ENCODE data around the gene ROBO1.
"Not testable (repeated sequence)": the region's sequence is repeated elsewhere in the genome, so short reads cannot be mapped to it uniquely, and the experiment has no call there.

ROBO1 gene

GRCh38 chr3:78698431-78698830 is 1069.4 kb downstream of the ROBO1 start:
- TF ChIP-seq FOXP2 (optimal IDR thresholded peaks at IDR 0.05; ENCODE audit: control extremely low read depth, extremely low read length, insufficient read depth) (no peak), EZH2 (IDR thresholded peaks at IDR 0.05) (no peak), POLR2AphosphoS5 (IDR thresholded peaks at IDR 0.05; ENCODE audit: borderline replicate concordance, low read depth, low read length) (no peak)
- no peak overlapping the region for H3K27ac ChIP-seq
- H3K9me3 ChIP-seq (ENCODE audit: low read depth, low read length): no peaks in the 10 kb centered on the region
- H3K9ac ChIP-seq (ENCODE audit: insufficient read length): no peak overlapping the region
- H3K36me3 ChIP-seq (ENCODE audit: insufficient read depth, low read length): no peaks in the 10 kb centered on the region
- H3K4me3 ChIP-seq: no peak overlapping the region
- DNase-seq (ENCODE audit: low read depth, low spot score): no peak

DNA sequence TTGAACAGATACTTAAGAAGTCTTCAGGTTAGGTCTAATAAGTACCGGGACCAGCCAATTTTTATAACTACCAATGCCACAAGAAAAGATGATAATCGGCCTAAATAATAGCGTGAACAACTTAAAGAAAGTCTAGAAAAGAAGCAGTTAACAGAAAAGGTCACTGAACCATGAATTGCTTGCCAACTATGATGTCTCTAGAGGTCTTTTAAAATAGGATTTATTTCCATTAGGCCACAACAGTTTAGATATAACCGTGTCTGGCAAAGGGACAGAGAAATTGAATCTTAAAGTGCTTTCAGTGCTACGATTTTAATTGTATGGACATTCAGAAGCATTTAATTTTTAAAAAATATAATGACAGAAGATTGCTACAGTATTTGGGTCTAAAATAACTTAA is 1070.4 kb downstream of the ROBO1 start:
- TF ChIP-seq POLR2AphosphoS5 (IDR thresholded peaks at IDR 0.05; ENCODE audit: borderline replicate concordance, low read depth, low read length) (no peak), EZH2 (IDR thresholded peaks at IDR 0.05) (no peak), FOXP2 (optimal IDR thresholded peaks at IDR 0.05; ENCODE audit: control extremely low read depth, extremely low read length, insufficient read depth) (no peak)
- no peak overlapping the region for H3K27ac ChIP-seq
- no peak overlapping the region for H3K9ac ChIP-seq (ENCODE audit: insufficient read length)
- H3K9me3 ChIP-seq (ENCODE audit: low read depth, low read length): no peaks in the 10 kb centered on the region
- H3K4me3 ChIP-seq: no peak overlapping the region
- DNase-seq (ENCODE audit: low read depth, low spot score): no peak
- H3K36me3 ChIP-seq (ENCODE audit: insufficient read depth, low read length): no peaks in the 10 kb centered on the region

DNA sequence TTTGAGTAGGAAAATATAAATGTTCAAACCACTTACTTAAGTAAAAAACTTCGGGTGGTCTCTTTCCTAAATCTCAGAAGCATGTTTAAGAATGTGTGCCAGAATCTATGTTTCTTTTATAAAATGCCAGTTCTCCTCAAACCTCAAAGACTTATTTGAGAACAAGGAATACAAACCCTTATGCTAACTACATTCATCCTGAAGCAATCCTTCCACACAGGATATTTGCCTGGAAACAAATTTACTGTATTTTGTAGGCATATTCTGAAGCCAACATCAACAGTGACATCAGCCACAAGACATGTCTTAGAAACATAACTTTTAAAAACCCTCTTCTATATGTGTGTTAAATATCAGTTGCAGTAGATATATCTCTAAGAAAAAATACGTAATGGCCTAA is 1077.0 kb downstream of the ROBO1 start:
- no peak for TF ChIP-seq EZH2 (IDR thresholded peaks at IDR 0.05)
- TF ChIP-seq POLR2AphosphoS5 (IDR thresholded peaks at IDR 0.05; ENCODE audit: borderline replicate concordance, low read depth, low read length): no peak
- TF ChIP-seq FOXP2 (optimal IDR thresholded peaks at IDR 0.05; ENCODE audit: control extremely low read depth, extremely low read length, insufficient read depth): no peak
- H3K36me3 ChIP-seq (ENCODE audit: insufficient read depth, low read length): no peaks in the 10 kb centered on the region
- no peak overlapping the region for H3K9ac ChIP-seq (ENCODE audit: insufficient read length)
- no peaks in the 10 kb centered on the region for H3K9me3 ChIP-seq (ENCODE audit: low read depth, low read length)
- H3K27ac ChIP-seq: no peak overlapping the region
- H3K4me3 ChIP-seq: no peak overlapping the region
- DNase-seq (ENCODE audit: low read depth, low spot score): no peak

DNA sequence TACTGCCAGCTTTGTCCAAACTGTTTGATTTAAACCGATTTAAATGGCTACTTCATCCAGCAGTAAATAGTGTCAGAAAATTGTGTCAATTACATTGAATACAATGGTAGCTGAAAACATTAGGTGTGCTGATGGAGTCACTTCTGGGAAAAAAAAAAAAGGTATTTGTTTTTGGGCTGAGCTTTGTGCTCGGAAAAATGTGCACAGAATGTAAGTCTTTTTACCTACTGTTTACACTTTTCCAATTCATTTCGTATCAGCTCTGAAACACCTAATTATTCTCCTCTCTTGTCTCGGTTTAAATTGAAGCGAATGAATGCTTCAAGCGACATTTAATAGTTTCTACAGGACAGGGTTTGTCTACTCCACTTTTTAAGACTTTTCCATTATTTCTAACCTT is 1078.4 kb downstream of the ROBO1 start:
- H3K36me3 ChIP-seq (ENCODE audit: insufficient read depth, low read length): no peaks in the 10 kb centered on the region
- H3K9me3 ChIP-seq (ENCODE audit: low read depth, low read length): no peaks in the 10 kb centered on the region
- no peak overlapping the region for H3K4me3 ChIP-seq
- no peak for DNase-seq (ENCODE audit: low read depth, low spot score)
- TF ChIP-seq EZH2 (IDR thresholded peaks at IDR 0.05) (no peak), FOXP2 (optimal IDR thresholded peaks at IDR 0.05; ENCODE audit: control extremely low read depth, extremely low read length, insufficient read depth) (no peak)
- no peak overlapping the region for H3K9ac ChIP-seq (ENCODE audit: insufficient read length)
- no peak overlapping the region for H3K27ac ChIP-seq

DNA sequence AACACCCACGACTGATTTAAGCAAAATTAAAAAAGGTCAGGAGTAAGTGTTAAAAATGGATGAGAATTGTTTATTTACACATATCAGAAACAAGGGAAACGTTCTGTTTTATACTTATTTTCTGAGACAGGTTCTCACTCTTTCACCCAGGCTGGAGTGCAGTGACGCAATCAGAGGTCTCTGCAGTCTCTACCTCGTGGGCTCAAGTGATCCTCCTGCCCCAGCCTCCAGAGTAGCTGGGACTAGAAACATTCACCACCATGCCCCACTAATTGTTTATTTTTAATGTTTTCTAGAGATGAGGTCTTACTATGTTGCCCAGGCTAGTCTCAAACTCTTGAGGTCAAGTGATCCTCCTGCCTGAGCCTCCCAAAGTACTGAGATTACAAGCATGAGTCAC is 1080.3 kb downstream of the ROBO1 start:
- Histone ChIP-seq H3K9me3 (ENCODE audit: low read depth, low read length) (no peaks in the 10 kb centered on the region), H3K36me3 (ENCODE audit: insufficient read depth, low read length) (peaks cover 5% of the 10 kb centered on the region; the same call in 1 of the 2 replicates), H3K9ac (ENCODE audit: insufficient read length) (no peak overlapping the region), H3K27ac (no peak overlapping the region; the same call in 1 of the 2 replicates), H3K4me3 (no peak overlapping the region)
- DNase-seq (ENCODE audit: low read depth, low spot score): no peak
- TF ChIP-seq POLR2AphosphoS5 (IDR thresholded peaks at IDR 0.05; ENCODE audit: borderline replicate concordance, low read depth, low read length) (no peak), FOXP2 (optimal IDR thresholded peaks at IDR 0.05; ENCODE audit: control extremely low read depth, extremely low read length, insufficient read depth) (no peak), EZH2 (IDR thresholded peaks at IDR 0.05) (no peak)

DNA sequence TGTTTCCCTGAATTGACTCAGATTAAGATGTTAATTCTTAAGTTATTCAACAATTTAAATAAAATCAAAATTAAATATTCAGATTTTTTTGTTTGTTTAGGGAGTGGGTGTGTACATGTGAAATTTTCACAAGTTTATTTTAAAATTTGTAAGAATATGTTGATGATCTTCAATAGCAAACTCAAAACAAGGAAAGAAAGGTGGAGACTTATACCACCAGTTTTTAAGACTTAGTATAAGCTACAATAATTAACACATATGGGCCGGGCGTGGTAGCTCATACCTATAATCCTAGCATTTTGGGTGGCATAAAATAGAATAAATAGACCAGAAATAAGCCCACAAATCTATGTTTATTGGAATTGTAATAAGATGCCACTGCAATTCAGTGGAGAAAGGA is 1084.5 kb downstream of the ROBO1 start:
- no peak for DNase-seq (ENCODE audit: low read depth, low spot score)
- Histone ChIP-seq H3K4me3 (no peak overlapping the region), H3K27ac (no peak overlapping the region), H3K36me3 (ENCODE audit: insufficient read depth, low read length) (peaks cover 5% of the 10 kb centered on the region; the same call in 1 of the 2 replicates), H3K9me3 (ENCODE audit: low read depth, low read length) (no peaks in the 10 kb centered on the region), H3K9ac (ENCODE audit: insufficient read length) (no peak overlapping the region)
- TF ChIP-seq FOXP2 (optimal IDR thresholded peaks at IDR 0.05; ENCODE audit: control extremely low read depth, extremely low read length, insufficient read depth) (no peak), POLR2AphosphoS5 (IDR thresholded peaks at IDR 0.05; ENCODE audit: borderline replicate concordance, low read depth, low read length) (no peak), EZH2 (IDR thresholded peaks at IDR 0.05) (no peak)

DNA sequence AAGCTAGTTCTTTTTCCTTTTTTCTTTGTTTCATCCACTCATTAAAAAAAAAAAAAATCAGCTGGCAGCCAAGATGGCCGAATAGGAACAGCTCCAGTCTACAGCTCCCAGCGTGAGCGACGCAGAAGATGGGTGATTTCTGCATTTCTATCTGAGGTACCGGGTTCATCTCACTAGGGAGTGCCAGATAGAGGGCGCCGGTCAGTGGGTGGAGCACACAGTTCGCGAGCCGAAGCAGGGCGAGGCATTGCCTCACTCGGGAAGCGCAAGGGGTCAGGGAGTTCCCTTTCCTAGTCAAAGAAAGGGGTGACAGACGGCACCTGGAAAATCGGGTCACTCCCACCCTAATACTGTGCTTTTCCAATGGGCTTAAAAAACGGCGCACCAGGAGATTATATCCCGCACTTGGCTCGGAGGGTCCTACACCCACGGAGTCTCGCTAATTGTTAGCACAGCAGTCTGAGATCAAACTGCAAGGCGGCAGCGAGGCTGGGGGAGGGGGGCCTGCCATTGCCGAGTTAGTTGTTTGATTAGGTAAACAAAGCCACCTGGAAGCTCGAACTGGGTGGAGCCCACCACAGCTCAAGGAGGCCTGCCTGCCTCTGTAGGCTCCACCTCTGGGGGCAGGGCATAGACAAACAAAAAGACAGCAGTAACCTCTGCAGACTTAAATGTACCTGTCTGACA is 1092.5 kb downstream of the ROBO1 start:
- H3K27ac ChIP-seq; H3K4me3 ChIP-seq; H3K9ac ChIP-seq (ENCODE audit: insufficient read length); H3K9me3 ChIP-seq (ENCODE audit: low read depth, low read length); H3K36me3 ChIP-seq (ENCODE audit: insufficient read depth, low read length); DNase-seq (ENCODE audit: low read depth, low spot score): not testable (repeated sequence)

DNA sequence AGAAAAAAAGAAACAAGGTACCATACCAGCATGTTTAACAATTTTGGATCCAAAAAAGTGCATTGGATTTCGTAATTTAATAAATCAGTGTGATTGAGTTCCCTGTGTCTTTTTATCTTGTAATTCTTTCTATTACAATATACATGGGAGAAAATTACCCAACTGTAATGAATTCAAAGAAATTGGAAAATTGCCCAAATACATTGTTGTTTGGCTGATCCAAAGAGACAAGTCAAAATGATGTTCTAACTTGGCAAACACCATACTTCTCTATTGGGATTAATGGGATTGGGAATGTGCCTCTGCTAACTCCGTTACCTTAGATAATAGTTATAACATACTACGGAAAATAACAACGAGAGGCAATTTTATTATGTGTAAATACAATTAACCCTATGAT is 1097.1 kb downstream of the ROBO1 start:
- TF ChIP-seq FOXP2 (optimal IDR thresholded peaks at IDR 0.05; ENCODE audit: control extremely low read depth, extremely low read length, insufficient read depth) (no peak), POLR2AphosphoS5 (IDR thresholded peaks at IDR 0.05; ENCODE audit: borderline replicate concordance, low read depth, low read length) (no peak), EZH2 (IDR thresholded peaks at IDR 0.05) (no peak)
- H3K36me3 ChIP-seq (ENCODE audit: insufficient read depth, low read length): no peaks in the 10 kb centered on the region; the same call in 1 of the 2 replicates
- no peaks in the 10 kb centered on the region for H3K9me3 ChIP-seq (ENCODE audit: low read depth, low read length)
- H3K27ac ChIP-seq: no peak overlapping the region
- H3K4me3 ChIP-seq: no peak overlapping the region
- no peak overlapping the region for H3K9ac ChIP-seq (ENCODE audit: insufficient read length)
- no peak for DNase-seq (ENCODE audit: low read depth, low spot score)

- Histone ChIP-seq H3K9me3 (ENCODE audit: low read depth, low read length) (no peaks in the 10 kb centered on the region), H3K4me3 (no peak overlapping the region), H3K9ac (ENCODE audit: insufficient read length) (no peak overlapping the region), H3K27ac (no peak overlapping the region), H3K36me3 (ENCODE audit: insufficient read depth, low read length) (no peaks in the 10 kb centered on the region; the same call in 1 of the 2 replicates)
- DNase-seq (ENCODE audit: low read depth, low spot score): no peak
- TF ChIP-seq FOXP2 (optimal IDR thresholded peaks at IDR 0.05; ENCODE audit: control extremely low read depth, extremely low read length, insufficient read depth): no peak
- no peak for TF ChIP-seq EZH2 (IDR thresholded peaks at IDR 0.05)
- TF ChIP-seq POLR2AphosphoS5 (IDR thresholded peaks at IDR 0.05; ENCODE audit: borderline replicate concordance, low read depth, low read length): no peak
These were observed 1097.7 kb downstream of the ROBO1 start for GRCh38 chr3:78670094-78670493.

Data from SK-N-MC (cell line).